H1 (cell line): Measurements from ENCODE around the gene BHMT2. TPM values are rescaled to one million over a fixed set of nuclear protein-coding genes. Genes with fewer than 3 reads are reported as not detected.

ENCODE experiments used
- CBX8 ChIP-seq: fragments of 300-800, 300-1000 bp; sonication (generic); IDR thresholded peaks from 2 replicates; pipeline ENCODE4 v1.7.1; 2016; ENCODE audit warnings: low read depth, low read length, borderline replicate concordance
- CHD7 ChIP-seq: fragments of 300-600 bp; sonication (generic); IDR thresholded peaks from 2 replicates; pipeline ENCODE4 v1.7.1; 2012; ENCODE audit warnings: low read length, moderate library complexity, mild to moderate bottlenecking, inconsistent platforms; ENCODE audit not compliant: insufficient replicate concordance
- GABPA ChIP-seq: IDR thresholded peaks from 2 replicates; pipeline ENCODE4 v1.6.1; 2011; ENCODE audit warnings: mild to moderate bottlenecking, low read length, moderate library complexity, borderline replicate concordance; ENCODE audit not compliant: insufficient read depth
- HDAC2 ChIP-seq, 2 experiments: fragments of 300-600 bp in 1 of 2; sonication (generic) in 1 of 2; IDR thresholded peaks; 2 replicates each; pipeline ENCODE4 v1.6.1; 2011 to 2012; ENCODE audit warnings: low read depth in 2 of 2, low read length in 2 of 2, mild to moderate bottlenecking in 2 of 2, moderate library complexity in 2 of 2, borderline replicate concordance in 1 of 2, inconsistent platforms in 1 of 2
- HDAC6 ChIP-seq: IDR thresholded peaks from one replicate; pipeline ENCODE4 v1.7.1; 2012; ENCODE audit warnings: low read depth, mild to moderate bottlenecking, inconsistent platforms, low read length, moderate library complexity
- POLR2AphosphoS5 ChIP-seq: IDR thresholded peaks from 2 replicates; pipeline ENCODE4 v1.6.1; 2011; ENCODE audit warnings: low read depth, low read length
- RAD21 ChIP-seq, 2 experiments: IDR thresholded peaks in 1 of 2; conservative IDR thresholded peaks in 1 of 2; 2 replicates each; pipeline ENCODE4 v1.6.1; 2011; ENCODE audit warnings: low read depth in 2 of 2, low read length in 2 of 2, improper control_type of control experiment in 1 of 2, inconsistent platforms in 1 of 2, mild to moderate bottlenecking in 1 of 2, moderate library complexity in 1 of 2
- SAP30 ChIP-seq: fragments of 300-600 bp; sonication (generic); IDR thresholded peaks from 2 replicates; pipeline ENCODE4 v1.7.1; 2012; ENCODE audit warnings: low read length, moderate library complexity, mild to moderate bottlenecking, inconsistent platforms; ENCODE audit not compliant: insufficient read depth, insufficient replicate concordance
- SUZ12 ChIP-seq: fragments of 200-600 bp; sonication (generic); IDR thresholded peaks from 2 replicates; pipeline ENCODE4 v1.6.1; 2012; ENCODE audit warnings: mild to moderate bottlenecking, inconsistent platforms, low read length, moderate library complexity, mixed read lengths
- polyA plus RNA-seq, 7 experiments: library from polyadenylated mRNA; depleted of rRNA in 3 of 7; stranded (reverse) in 5 of 7; unstranded in 2 of 7; fragments of >200 nt in 5 of 7; fragments of 200-250 nt in 2 of 7; gene quantifications; 1 replicate in 5 of 7; 2 replicates in 1 of 7; 4 replicates in 1 of 7; pipeline versions ENCODE4 v1.2.1 to v1.2.3, GENCODE V29; 2011 to 2013; ENCODE audit warnings: missing spikeins in 2 of 7, mixed read lengths in 2 of 7
- total RNA-seq: library from RNA; stranded (reverse); fragmentation: NEBNext Ultra II Directional; extraction: Animal tissue kit (Norgen Biotek cat#: 25700); gene quantifications from 2 replicates; pipeline ENCODE4 v1.2.1, GENCODE V29; 2021
- TF ChIP-seq, protein P1 (sequence below): IDR thresholded peaks from 2 replicates; pipeline ENCODE4 v1.6.1; 2012; ENCODE audit warnings: inconsistent platforms

BHMT2 gene
- total and polyA plus RNA-seq, 2 of the 8 experiments (the other 6 are each of a cell fraction or from before 2014, with no cell fraction given), result 0.11 TPM; not detected in 1

DNA sequence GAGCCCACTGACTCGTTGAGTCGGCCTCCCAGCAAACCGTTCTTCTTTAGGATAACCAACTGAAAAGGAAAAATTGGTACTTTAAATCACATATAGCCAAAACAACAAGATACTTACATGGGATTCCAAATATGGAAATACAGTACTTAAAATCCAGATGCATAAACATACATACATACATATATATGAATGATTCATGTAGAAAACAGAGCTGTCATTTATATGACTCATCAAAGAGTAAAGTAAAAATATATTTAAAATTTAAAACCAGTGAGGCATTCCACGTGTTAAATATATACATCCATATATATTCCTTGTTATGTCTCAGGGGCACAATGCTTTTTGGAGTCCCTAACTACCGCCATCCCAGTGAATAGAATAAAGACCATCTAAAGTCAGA, 36.8 kb upstream of the BHMT2 start (continued):
- no peak for TF ChIP-seq CHD7
- TF ChIP-seq GABPA, result no peak
- no peak for TF ChIP-seq SAP30
- no peak for TF ChIP-seq SUZ12
- no peak for TF ChIP-seq RAD21 (IDR thresholded peaks at IDR 0.05 in 1 of 2, conservative IDR thresholded peaks at IDR 0.05 in 1 of 2; ENCODE audit: low read depth in 2 of 2, low read length in 2 of 2)
- TF ChIP-seq HDAC6, result no peak
- TF ChIP-seq CBX8, result no peak
- TF ChIP-seq POLR2AphosphoS5, result no peak
- TF ChIP-seq HDAC2 (IDR thresholded peaks at IDR 0.05; ENCODE audit: borderline replicate concordance in 1 of 2, low read depth in 2 of 2, low read length in 2 of 2), result no peak
- TF ChIP-seq, protein P1, sequence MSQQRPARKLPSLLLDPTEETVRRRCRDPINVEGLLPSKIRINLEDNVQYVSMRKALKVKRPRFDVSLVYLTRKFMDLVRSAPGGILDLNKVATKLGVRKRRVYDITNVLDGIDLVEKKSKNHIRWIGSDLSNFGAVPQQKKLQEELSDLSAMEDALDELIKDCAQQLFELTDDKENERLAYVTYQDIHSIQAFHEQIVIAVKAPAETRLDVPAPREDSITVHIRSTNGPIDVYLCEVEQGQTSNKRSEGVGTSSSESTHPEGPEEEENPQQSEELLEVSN, result no peak
